Activated T-helper 2 cell treated with anti-CD3 and anti-CD28 coated beads, Interferon-gamma antibody, Interleukin-2, Interleukin-4, amounts not matched to agents 10 μg/mL and 5 μg/mL and 100 μg/mL, durations not matched to agents 14 hours and 24 hours and 36 hours (primary cell): ENCODE measurements around the gene FADS2. TPM values are rescaled to one million over a fixed set of nuclear protein-coding genes. Genes with fewer than 3 reads are reported as not detected.

Source experiments
- DNase-seq: peaks from one replicate; pipeline ENCODE4 v3.0.0; 2021; ENCODE audit warnings: low spot score
- H3K27ac Mint-ChIP-seq: one replicate; pipeline ENCODE4 v1.8.0; 2021; ENCODE audit warnings: mixed read lengths
- H3K27me3 Mint-ChIP-seq: one replicate; pipeline ENCODE4 v1.8.0; 2021; ENCODE audit warnings: low read depth, mixed read lengths
- H3K36me3 Mint-ChIP-seq: one replicate; pipeline ENCODE4 v1.8.0; 2021; ENCODE audit warnings: low read depth, mixed read lengths
- H3K4me1 Mint-ChIP-seq: one replicate; pipeline ENCODE4 v1.8.0; 2021; ENCODE audit warnings: low read depth, mixed read lengths
- H3K4me3 Mint-ChIP-seq: one replicate; pipeline ENCODE4 v1.8.0; 2021; ENCODE audit warnings: low read depth, mild to moderate bottlenecking, moderate library complexity, mixed read lengths
- H3K9me3 Mint-ChIP-seq: one replicate; pipeline ENCODE4 v1.8.0; 2021; ENCODE audit warnings: mixed read lengths
- intact Hi-C: fragments of 100-400 bp; cut with micrococcal nuclease; formaldehyde crosslinking; loops from one replicate; pipeline ENCODE4 v1.15.1; 2023
- total RNA-seq: library from RNA; stranded (reverse); gene quantifications from 2 replicates; pipeline ENCODE4 v1.2.3, GENCODE V29; 2022

The FADS2 gene
- total RNA-seq, 1 donor from 2014 or later, result 366 TPM

DNA sequence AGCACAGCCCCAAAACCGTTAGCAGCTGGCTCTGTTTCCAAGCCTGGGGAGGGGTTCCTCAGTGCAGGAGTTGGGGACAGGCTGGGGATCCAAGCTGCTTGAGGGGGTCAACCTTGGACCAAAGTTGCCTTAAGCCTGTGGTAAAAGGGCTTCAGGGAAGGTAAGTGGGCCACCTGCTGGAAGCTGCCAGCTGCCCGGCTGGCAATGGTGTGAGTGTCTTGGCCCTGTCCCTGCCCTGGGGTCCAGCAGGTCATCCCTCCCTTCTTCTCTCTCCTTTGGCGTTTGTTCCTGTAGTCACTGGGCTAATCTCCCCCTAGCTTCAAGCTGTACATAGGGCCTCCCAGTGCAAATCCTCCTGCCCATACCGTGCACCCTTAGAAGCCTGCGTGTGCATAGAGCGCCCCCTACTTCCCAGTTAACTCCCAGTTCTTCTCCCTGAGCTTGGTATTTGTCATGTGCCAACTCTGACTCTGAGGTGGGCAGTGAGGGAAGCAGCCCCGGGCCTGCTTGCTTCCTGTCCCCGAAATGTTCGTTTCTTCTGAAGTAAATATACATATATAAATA is 40.1 kb upstream of the FADS2 start:
- no peak overlapping the region for H3K4me3 Mint-ChIP-seq
- H3K4me1 Mint-ChIP-seq, result peaks cover 12% of the 10 kb centered on the region
- H3K27me3 Mint-ChIP-seq, result no peaks in the 10 kb centered on the region
- H3K9me3 Mint-ChIP-seq, result no peaks in the 10 kb centered on the region
- DNase-seq, result no peak
- intact Hi-C loops, result no loop called here
- H3K27ac Mint-ChIP-seq, result no peak overlapping the region
- peaks cover 53% of the 10 kb centered on the region for H3K36me3 Mint-ChIP-seq

DNA sequence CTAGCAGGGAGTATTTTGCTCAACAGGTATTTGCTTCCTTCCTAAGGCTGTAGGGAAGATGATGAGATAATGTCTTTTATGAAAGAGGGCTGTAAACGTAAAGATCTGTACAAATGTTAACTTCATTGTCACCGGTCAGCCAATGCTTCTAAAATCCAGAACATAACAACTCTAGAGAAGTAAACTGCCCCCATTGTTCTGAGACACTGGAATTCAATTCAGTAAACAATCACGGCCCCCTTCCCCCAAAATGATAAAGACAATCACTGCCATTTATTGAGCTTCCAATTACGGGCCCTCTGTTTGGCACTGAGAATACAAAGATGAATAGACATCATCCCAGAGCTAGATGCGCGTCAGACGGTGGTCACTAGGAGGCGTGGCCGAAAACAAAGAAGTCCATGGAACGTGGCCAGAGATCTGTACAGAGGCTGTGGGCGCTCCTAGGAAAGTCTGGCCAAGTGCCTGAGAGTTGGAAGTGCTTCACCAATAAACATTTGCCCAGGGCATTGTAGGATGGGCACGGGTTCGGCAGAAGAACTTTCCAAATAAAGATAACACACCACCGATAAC is 36.3 kb upstream of the FADS2 start:
- Mint-ChIP-seq H3K27ac (peak overlapping the region; percentile 99), H3K4me1 (peaks cover 38% of the 10 kb centered on the region), H3K27me3 (no peaks in the 10 kb centered on the region), H3K9me3 (no peaks in the 10 kb centered on the region), H3K36me3 (peaks cover 65% of the 10 kb centered on the region), H3K4me3 (peak overlapping the region; percentile 98)
- DNase-seq, result peak; percentile 49
- intact Hi-C loops, result loop anchor here (1.0 to 5.0 kb wide), 4 partner anchors 23 to 330 kb away; partner anchors contain the start of genes FADS3 and INCENP

GRCh38 chr11:61792310-61793082 is 35.6 kb upstream of the FADS2 start, which contains the start of the genes FEN1 and TMEM258:
FEN1 (plus strand) TSS chr11:61792911; CDS start chr11:61795362, 2,451 bp downstream.
TMEM258 (minus strand) TSS chr11:61792599; CDS start chr11:61792558, 41 bp downstream.
- peak within 1 kb of the TSS; percentile 98 for H3K4me3 Mint-ChIP-seq
- intact Hi-C loops, result loop anchor here (1.0 to 5.0 kb wide), 4 partner anchors 23 to 330 kb away; partner anchors contain the start of genes FADS3 and INCENP
- peak within 1 kb of the TSS; percentile 99 for H3K27ac Mint-ChIP-seq
- H3K36me3 Mint-ChIP-seq, result peaks cover 69% of the 10 kb centered on the region
- peaks cover 45% of the 10 kb centered on the region for H3K4me1 Mint-ChIP-seq
- peak; percentile 87 for DNase-seq
- H3K9me3 Mint-ChIP-seq, result no peaks in the 10 kb centered on the region
- H3K27me3 Mint-ChIP-seq, result no peaks in the 10 kb centered on the region

DNA sequence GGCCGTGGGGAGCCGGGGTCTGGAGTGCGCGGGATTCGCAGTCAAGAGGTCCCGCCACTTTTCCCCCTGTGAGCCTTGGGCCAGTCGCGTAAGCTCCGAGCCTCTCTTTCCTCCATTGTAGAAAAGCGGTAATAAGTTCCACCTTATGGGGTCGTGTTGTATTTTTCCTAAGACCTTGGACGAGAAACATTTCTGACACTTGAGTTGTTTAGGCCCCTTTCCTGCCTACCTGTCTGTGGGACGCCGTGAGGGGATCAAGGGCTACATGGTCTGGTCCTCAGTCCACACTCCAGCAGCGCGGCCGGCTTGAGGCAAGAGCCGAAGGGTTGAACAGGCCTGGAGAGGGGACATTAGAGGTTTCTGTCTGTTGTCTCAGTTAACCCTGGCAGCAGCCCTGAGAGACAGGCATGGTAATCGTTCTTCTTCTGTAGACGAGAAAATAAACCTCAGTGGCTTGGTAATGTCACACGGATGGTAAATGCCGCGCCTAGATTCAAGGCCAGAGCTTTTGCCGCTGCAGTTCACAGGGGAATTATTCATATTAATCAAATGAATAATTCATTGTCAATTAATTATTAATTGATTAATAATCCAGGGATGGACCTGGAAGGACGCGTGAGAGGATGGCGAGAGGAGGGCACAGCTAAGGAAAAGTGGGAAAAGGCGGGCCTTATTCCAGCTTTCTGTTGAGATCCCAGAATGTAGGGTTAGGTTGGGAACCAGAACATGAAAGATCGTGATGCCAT is 34.8 kb upstream of the FADS2 start:
- no peak for DNase-seq
- H3K27me3 Mint-ChIP-seq, result no peaks in the 10 kb centered on the region
- peaks cover 67% of the 10 kb centered on the region for H3K36me3 Mint-ChIP-seq
- peak overlapping the region; percentile 99 for H3K27ac Mint-ChIP-seq
- H3K9me3 Mint-ChIP-seq, result no peaks in the 10 kb centered on the region
- peaks cover 46% of the 10 kb centered on the region for H3K4me1 Mint-ChIP-seq
- intact Hi-C loops, result loop anchor here (2.0 to 5.0 kb wide), 3 partner anchors 42 to 329 kb away; partner anchors contain the start of genes FADS3 and INCENP
- H3K4me3 Mint-ChIP-seq, result peak overlapping the region; percentile 98

DNA sequence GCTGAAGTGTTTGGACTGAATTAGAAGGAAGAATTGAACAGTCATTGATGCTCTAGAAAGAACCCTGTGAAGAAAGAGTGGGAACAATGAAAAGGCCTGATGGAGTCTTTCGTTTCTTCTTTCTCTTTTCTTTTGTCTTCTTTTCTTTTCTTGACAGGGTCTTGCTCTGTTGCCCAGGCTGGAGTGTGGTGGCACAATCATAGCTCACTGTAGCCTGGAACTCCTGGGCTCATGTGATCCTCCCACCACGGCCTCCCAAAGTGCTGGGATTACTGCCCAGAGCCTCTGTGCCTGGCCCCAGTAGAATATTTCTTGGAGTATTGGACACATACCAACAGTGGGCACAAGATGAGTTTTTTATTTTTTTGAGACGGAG is 34.3 kb upstream of the FADS2 start:
- Mint-ChIP-seq H3K4me1 (peaks cover 47% of the 10 kb centered on the region), H3K27me3 (no peaks in the 10 kb centered on the region), H3K4me3 (peak overlapping the region; percentile 98), H3K36me3 (peaks cover 65% of the 10 kb centered on the region), H3K27ac (peak overlapping the region; percentile 99), H3K9me3 (no peaks in the 10 kb centered on the region)
- no peak for DNase-seq
- intact Hi-C loops, result loop anchor here (2.0 to 5.0 kb wide), 3 partner anchors 41 to 328 kb away; partner anchors contain the start of genes FADS3 and INCENP

GRCh38 chr11:61794579-61794978 is 33.5 kb upstream of the FADS2 start:
- intact Hi-C loops, result loop anchor here (5.0 kb wide), 2 partner anchors 98 to 328 kb away; partner anchors contain the start of genes FADS3 and INCENP
- no peaks in the 10 kb centered on the region for H3K9me3 Mint-ChIP-seq
- H3K36me3 Mint-ChIP-seq, result peaks cover 64% of the 10 kb centered on the region
- H3K4me3 Mint-ChIP-seq, result peak overlapping the region; percentile 21
- no peaks in the 10 kb centered on the region for H3K27me3 Mint-ChIP-seq
- peak overlapping the region; percentile 33 for H3K27ac Mint-ChIP-seq
- H3K4me1 Mint-ChIP-seq, result peaks cover 51% of the 10 kb centered on the region
- no peak for DNase-seq

- Mint-ChIP-seq H3K27ac (peak overlapping the region; percentile 38), H3K4me1 (peaks cover 49% of the 10 kb centered on the region), H3K9me3 (no peaks in the 10 kb centered on the region), H3K4me3 (peak overlapping the region; percentile 56), H3K27me3 (no peaks in the 10 kb centered on the region), H3K36me3 (peaks cover 62% of the 10 kb centered on the region)
- no peak for DNase-seq
- intact Hi-C loops, result no loop called here
Measured at GRCh38 chr11:61795459-61795858, 32.6 kb upstream of the FADS2 start.

- no peaks in the 10 kb centered on the region for H3K27me3 Mint-ChIP-seq
- H3K36me3 Mint-ChIP-seq, result peaks cover 64% of the 10 kb centered on the region
- no peak for DNase-seq
- H3K27ac Mint-ChIP-seq, result peak overlapping the region; percentile 38
- intact Hi-C loops, result no loop called here
- H3K4me1 Mint-ChIP-seq, result peaks cover 50% of the 10 kb centered on the region
- H3K9me3 Mint-ChIP-seq, result no peaks in the 10 kb centered on the region
- no peak overlapping the region for H3K4me3 Mint-ChIP-seq
Measured at GRCh38 chr11:61795876-61796526, 32.1 kb upstream of the FADS2 start.

GRCh38 chr11:61797263-61797944 is 30.7 kb upstream of the FADS2 start:
- Mint-ChIP-seq H3K4me3 (no peak overlapping the region), H3K9me3 (no peaks in the 10 kb centered on the region), H3K4me1 (peaks cover 45% of the 10 kb centered on the region), H3K36me3 (peaks cover 66% of the 10 kb centered on the region), H3K27me3 (no peaks in the 10 kb centered on the region), H3K27ac (peak overlapping the region; percentile 56)
- intact Hi-C loops, result loop anchor here (1.0 kb wide), 5 partner anchors 19 to 285 kb away; partner anchors contain the start of gene FADS2
- peak; percentile 58 for DNase-seq

GRCh38 chr11:61799665-61800284 is 28.3 kb upstream of the FADS2 start:
- peaks cover 82% of the 10 kb centered on the region for H3K36me3 Mint-ChIP-seq
- intact Hi-C loops, result no loop called here
- DNase-seq, result no peak
- H3K27ac Mint-ChIP-seq, result no peak overlapping the region
- H3K4me1 Mint-ChIP-seq, result peaks cover 39% of the 10 kb centered on the region
- H3K27me3 Mint-ChIP-seq, result no peaks in the 10 kb centered on the region
- H3K9me3 Mint-ChIP-seq, result no peaks in the 10 kb centered on the region
- H3K4me3 Mint-ChIP-seq, result no peak overlapping the region
